Activated naive CD4-positive, alpha-beta T cell treated with anti-CD3 and anti-CD28 coated beads, Interleukin-2, amount 10 ng/mL, durations not matched to agents 7 days and 5 days (primary cell): ENCODE results near the gene ABCA10.

ENCODE experiments used
- CTCF ChIA-PET: fragments of 350-600 bp; sonication (Branson Sonifier 250); formaldehyde crosslinking; loops from one replicate; lab custom pipeline; 2021; ENCODE audit warnings: antibody characterized with exemption; lab: Charles Lee
- DNase-seq: peaks from one replicate; pipeline ENCODE4 v3.0.0-alpha.2; 2020
- H3K27ac Mint-ChIP-seq: one replicate; pipeline ENCODE4 v1.8.0; 2021; ENCODE audit warnings: mild to moderate bottlenecking, moderate library complexity, mixed read lengths
- H3K27me3 Mint-ChIP-seq: one replicate; pipeline ENCODE4 v1.8.0; 2021; ENCODE audit warnings: mild to moderate bottlenecking, mixed read lengths
- H3K36me3 Mint-ChIP-seq: one replicate; pipeline ENCODE4 v1.8.0; 2021; ENCODE audit warnings: mixed read lengths
- H3K4me1 Mint-ChIP-seq: one replicate; pipeline ENCODE4 v1.8.0; 2021; ENCODE audit warnings: mixed read lengths
- H3K4me3 Mint-ChIP-seq: one replicate; pipeline ENCODE4 v1.8.0; 2021; ENCODE audit warnings: mild to moderate bottlenecking, moderate library complexity, mixed read lengths
- H3K9me3 Mint-ChIP-seq: one replicate; pipeline ENCODE4 v1.8.0; 2021; ENCODE audit warnings: mixed read lengths

The ABCA10 gene

DNA sequence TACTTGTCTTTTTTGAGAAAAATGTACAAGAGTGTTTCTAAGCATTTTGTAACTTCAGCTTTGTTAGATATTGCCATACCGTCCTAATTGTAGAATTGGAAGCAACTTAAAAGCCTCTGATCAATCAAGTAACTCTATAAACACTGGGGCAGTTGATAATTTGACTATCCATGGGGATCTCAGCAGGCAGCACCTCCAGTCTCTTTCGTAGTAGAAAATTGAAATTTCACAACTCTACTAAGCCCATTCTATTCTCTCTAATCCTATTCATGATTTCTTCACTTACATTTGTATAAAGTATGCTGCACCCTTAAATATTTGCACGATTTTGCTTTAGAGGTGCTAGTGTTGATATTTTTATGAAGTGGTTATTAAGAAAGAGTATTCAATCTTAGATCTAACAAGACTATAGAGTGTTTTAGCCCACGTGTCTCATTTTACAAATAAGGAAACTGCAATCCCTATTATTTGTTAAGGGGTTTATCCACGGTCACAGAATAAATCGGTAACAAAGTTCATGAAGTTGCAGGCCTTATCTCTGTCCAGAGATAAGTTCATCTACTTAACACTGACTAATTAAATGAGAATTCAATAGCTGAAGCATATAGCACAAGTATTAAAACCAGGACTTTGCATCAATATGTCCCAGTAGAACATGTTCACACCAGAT, 97.9 kb downstream of the ABCA10 start:
- H3K36me3 Mint-ChIP-seq, result no peaks in the 10 kb centered on the region

DNA sequence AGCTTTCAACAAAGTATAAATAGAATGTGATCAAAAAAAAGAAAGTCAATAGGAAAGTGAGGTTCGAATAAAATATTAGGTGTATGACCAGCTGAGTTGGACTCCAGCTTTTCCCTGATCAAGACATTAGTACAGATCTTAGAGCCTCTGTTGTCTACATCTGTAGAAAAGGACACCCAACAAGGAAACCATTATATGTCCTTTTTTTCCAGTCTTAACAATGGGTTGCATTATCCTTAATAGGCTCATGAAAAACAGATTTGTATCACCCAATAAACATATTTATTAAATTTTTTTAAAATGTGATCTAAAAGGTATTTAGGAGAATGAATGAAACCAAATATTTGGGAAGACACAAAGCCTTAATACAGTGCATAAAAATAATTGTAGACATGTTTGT, 105.0 kb downstream of the ABCA10 start:
- Mint-ChIP-seq H3K27me3 (no peaks in the 10 kb centered on the region), H3K4me1 (no peaks in the 10 kb centered on the region), H3K36me3 (no peaks in the 10 kb centered on the region), H3K9me3 (no peaks in the 10 kb centered on the region), H3K27ac (no peak overlapping the region), H3K4me3 (no peak overlapping the region)
- CTCF ChIA-PET, result no interaction called here
- DNase-seq, result no peak

More for the DNA sequence above, 97.9 kb downstream of the ABCA10 start:
- H3K4me3 Mint-ChIP-seq, result no peak overlapping the region
- H3K9me3 Mint-ChIP-seq, result no peaks in the 10 kb centered on the region
- H3K27ac Mint-ChIP-seq, result no peak overlapping the region
- H3K27me3 Mint-ChIP-seq, result no peaks in the 10 kb centered on the region
- DNase-seq, result no peak
- CTCF ChIA-PET, result no interaction called here
- peaks cover 8% of the 10 kb centered on the region for H3K4me1 Mint-ChIP-seq

DNA sequence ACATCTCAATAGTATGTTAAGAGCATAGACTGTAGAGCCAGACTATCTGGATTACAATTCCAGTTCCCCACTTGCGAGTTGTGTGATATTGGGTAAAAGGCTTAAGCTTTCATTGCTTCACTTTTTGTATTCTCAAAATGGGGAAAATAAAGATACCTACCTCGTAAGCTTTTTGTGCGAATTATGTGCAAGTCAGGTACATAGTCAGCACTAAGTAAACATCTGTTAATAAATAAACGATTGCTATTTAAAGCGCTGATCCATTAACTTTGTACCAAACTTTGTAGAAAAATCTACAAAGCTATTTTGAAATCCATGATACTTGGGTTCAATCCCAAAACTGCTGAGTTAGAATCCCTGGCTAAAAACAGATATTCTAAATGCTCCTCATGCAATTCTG, 106.6 kb downstream of the ABCA10 start:
- Mint-ChIP-seq H3K36me3 (no peaks in the 10 kb centered on the region), H3K9me3 (no peaks in the 10 kb centered on the region), H3K27ac (no peak overlapping the region), H3K27me3 (no peaks in the 10 kb centered on the region), H3K4me3 (no peak overlapping the region), H3K4me1 (no peaks in the 10 kb centered on the region)
- CTCF ChIA-PET, result no interaction called here
- DNase-seq, result no peak

DNA sequence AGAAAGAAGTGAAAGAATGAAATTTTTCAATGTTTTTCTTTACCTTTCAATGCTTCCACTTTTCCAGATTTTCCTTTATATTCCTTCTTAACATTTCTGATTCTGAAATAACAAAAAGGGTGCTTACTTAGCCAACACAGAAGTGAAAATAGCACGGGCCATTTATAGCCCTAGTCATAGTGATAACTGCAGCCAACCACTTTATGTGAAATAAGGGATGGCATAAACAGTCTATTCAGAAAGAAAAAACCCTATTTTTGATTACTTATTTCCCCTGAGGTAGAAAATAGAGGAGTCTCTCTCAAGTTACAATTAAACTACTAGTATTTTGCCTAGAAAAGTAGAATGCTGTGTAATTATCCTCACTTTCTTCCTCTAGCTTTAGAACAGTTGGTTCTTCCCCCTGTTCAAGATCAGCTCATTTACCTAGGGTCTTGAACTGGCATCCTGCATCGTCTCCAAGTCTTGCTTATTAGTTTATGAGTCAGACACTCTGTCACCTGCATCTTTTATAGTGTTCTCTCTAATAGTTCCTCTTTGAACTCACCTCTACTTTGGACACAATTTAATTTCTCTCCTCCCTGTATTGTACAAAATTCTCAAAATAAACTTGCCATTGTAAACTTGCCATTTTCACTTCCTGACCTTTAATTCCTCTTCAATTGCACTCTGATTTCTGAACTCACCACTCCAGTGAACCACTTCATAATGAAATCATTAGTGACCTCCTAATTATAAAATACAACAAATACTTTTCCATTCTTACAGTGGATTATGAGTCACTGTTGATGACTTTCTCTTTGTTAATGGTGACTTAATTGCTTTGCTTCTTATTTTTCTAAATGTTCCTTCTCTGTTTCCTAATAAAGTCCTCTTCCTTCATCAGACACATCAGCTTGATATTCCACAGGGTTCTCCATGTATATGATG, 110.5 kb downstream of the ABCA10 start:
- CTCF ChIA-PET, result no interaction called here
- H3K27me3 Mint-ChIP-seq, result no peaks in the 10 kb centered on the region
- no peak for DNase-seq
- no peaks in the 10 kb centered on the region for H3K36me3 Mint-ChIP-seq
- no peaks in the 10 kb centered on the region for H3K9me3 Mint-ChIP-seq
- no peaks in the 10 kb centered on the region for H3K4me1 Mint-ChIP-seq
- no peak overlapping the region for H3K27ac Mint-ChIP-seq
- no peak overlapping the region for H3K4me3 Mint-ChIP-seq

DNA sequence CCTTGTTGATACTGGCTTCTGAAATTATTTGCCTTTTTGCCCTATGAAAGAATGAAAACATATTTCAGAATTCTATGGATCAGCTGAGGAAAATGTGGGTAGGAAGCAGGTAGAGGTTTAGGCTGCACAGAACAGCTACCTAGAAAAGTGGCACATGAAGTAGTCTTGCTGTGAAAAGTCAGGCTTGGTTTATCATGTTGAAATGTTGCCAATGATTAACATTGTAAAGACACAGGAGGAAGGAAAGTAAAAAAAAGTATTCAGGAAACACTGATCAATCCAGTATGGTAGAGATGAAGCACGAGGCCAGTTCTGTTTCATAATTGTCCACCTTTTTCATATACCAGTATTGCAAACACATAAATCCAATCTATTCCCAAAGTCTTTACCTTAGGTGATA, 116.8 kb downstream of the ABCA10 start:
- CTCF ChIA-PET, result no interaction called here
- H3K27me3 Mint-ChIP-seq, result no peaks in the 10 kb centered on the region
- H3K36me3 Mint-ChIP-seq, result no peaks in the 10 kb centered on the region
- no peaks in the 10 kb centered on the region for H3K9me3 Mint-ChIP-seq
- no peak overlapping the region for H3K27ac Mint-ChIP-seq
- no peak for DNase-seq
- no peak overlapping the region for H3K4me3 Mint-ChIP-seq
- H3K4me1 Mint-ChIP-seq, result no peaks in the 10 kb centered on the region

DNA sequence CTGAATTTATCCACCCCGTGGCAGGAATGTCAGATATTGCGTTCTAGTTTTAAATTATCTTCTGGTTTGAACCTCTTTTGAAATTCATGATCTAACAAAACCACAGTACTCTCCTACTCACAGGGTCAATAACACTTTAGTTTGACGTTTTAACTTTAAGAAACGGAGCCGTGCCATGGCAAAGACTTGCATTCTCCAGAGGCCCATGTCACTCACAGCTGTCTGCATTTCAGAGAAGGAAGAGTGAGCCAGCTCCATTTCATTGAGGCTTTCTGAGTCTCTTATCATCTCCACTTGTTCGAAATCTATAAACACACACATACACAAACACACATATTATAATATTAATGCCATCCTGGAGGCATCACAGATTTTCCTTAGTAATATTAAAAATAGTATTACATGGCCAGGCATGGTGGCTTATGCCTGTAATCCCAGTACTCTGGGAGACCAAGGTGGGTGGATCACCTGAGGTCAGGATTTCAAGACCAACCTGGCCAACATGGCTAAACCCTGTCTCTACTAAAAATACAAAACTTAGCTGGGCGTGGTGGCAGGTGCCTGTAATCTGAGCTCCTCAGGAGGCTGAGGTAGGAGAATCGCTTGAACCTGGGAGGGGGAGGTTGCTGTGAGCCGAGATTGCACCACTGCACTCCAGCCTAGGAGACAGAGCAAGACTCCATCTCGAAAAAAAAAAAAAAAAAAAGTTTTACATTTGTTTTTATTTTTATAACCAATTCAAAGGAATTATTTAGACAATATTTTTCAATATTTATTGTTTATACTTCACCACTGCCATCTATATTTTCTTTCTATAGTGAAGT, 122.5 kb downstream of the ABCA10 start:
- no peak overlapping the region for H3K27ac Mint-ChIP-seq
- H3K9me3 Mint-ChIP-seq, result no peaks in the 10 kb centered on the region
- CTCF ChIA-PET, result no interaction called here
- no peaks in the 10 kb centered on the region for H3K4me1 Mint-ChIP-seq
- H3K27me3 Mint-ChIP-seq, result no peaks in the 10 kb centered on the region
- H3K4me3 Mint-ChIP-seq, result no peak overlapping the region
- no peak for DNase-seq
- no peaks in the 10 kb centered on the region for H3K36me3 Mint-ChIP-seq

DNA sequence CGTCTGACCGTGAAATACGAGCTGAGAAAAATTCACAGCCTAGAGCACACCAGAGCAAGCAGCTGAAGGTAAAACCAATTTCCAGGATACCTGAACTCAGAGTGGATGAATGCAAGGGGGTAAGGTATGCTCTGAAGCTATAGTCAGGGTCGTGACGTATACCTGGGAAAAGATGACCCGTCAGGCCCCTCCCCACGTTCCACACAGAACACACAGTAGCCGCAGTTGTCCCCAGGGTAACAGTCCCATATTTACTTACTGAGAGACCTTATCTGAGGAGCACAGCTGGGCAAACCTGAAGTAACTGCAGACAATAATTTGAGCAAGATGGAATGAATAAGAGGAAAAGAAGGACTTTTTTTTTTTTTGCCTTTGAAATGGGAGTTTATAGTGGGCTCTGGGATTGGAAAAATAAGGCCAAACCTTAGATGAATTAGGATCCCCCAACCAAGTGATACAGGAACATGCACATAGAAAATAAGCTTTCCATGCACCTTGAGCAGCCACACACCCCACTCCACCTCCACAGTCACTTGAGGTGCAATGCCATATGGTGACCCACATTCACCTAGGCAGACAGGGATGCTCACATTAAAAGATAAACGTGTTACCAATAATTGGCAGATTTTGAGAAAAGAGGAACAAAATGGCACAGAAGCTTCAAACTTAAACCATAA, 124.9 kb downstream of the ABCA10 start:
- H3K36me3 Mint-ChIP-seq, result no peaks in the 10 kb centered on the region
- H3K9me3 Mint-ChIP-seq, result no peaks in the 10 kb centered on the region
- CTCF ChIA-PET, result no interaction called here
- DNase-seq, result no peak
- H3K4me3 Mint-ChIP-seq, result no peak overlapping the region
- no peaks in the 10 kb centered on the region for H3K4me1 Mint-ChIP-seq
- no peaks in the 10 kb centered on the region for H3K27me3 Mint-ChIP-seq
- H3K27ac Mint-ChIP-seq, result no peak overlapping the region

DNA sequence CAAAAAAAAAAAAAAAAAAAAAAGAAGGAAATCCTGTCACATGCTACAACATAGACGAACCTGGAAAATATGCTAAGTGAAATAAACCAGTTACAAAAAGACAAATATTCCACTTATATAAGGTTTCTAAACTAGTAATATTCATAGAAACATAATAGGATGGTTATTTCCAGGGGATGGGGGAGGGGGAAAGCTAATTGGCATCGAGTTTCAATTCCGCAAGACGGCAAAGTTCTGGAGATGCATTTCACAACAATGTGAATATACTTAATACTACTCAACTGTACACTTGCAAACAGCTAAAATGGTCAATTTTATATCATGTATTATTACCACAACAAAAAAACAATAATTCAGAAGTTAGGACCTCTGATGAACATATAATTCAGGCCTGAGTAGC, 130.0 kb downstream of the ABCA10 start:
- CTCF ChIA-PET, result no interaction called here
- Mint-ChIP-seq H3K36me3 (no peaks in the 10 kb centered on the region), H3K9me3 (no peaks in the 10 kb centered on the region), H3K27ac (no peak overlapping the region), H3K4me1 (no peaks in the 10 kb centered on the region), H3K4me3 (no peak overlapping the region), H3K27me3 (no peaks in the 10 kb centered on the region)
- no peak for DNase-seq
